Hematopoietic multipotent progenitor cell treated with erythropoietin and hydrocortisone succinate and interleukin-3 and kit ligand, for 4 days (in vitro differentiated cells): Measurements from ENCODE around the gene DIS3.
"Not testable (repeated sequence)": the region's sequence is repeated elsewhere in the genome, so short reads cannot be mapped to it uniquely, and the experiment has no call there.

Experiments used
- DNase-seq: peaks from one replicate; pipeline ENCODE4 v3.0.0-alpha.2; 2015

DIS3 gene

DNA sequence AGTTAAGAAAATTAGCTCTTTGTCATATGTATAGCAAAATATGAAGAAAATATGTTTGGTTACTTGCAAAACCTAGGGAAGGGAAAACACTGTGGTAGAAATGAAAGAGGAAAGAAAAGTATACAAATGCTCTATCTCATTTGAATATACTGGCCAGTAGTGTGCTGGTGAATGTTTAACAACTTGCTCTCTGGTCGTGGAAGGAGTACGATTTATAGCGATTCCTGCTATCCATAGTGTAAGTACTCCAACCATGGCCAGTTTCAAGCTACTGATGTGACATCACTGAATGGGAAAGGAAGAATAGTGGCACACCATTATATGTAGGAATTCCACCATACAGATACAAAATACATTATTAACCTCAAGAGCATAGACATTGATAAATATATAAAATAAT lies 44.7 kb downstream of the DIS3 start:
- DNase-seq = no peak

DNA sequence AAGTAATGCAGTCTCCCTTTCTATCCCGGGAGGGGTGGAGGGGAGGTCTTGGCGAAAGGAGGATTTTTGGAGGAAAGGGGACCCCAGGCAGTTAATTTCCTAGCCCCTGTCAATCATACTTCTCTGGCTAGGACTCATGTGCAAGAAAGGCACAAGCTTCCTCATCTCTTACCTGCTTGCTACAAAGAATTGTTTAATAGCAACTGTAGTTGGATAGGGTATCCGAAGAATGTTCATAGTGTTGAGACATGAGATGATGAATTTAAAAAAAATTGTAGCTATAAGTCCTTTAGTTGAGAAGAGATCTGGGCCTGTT lies 53.5 kb downstream of the DIS3 start:
- peak; percentile 16 for DNase-seq

DNA sequence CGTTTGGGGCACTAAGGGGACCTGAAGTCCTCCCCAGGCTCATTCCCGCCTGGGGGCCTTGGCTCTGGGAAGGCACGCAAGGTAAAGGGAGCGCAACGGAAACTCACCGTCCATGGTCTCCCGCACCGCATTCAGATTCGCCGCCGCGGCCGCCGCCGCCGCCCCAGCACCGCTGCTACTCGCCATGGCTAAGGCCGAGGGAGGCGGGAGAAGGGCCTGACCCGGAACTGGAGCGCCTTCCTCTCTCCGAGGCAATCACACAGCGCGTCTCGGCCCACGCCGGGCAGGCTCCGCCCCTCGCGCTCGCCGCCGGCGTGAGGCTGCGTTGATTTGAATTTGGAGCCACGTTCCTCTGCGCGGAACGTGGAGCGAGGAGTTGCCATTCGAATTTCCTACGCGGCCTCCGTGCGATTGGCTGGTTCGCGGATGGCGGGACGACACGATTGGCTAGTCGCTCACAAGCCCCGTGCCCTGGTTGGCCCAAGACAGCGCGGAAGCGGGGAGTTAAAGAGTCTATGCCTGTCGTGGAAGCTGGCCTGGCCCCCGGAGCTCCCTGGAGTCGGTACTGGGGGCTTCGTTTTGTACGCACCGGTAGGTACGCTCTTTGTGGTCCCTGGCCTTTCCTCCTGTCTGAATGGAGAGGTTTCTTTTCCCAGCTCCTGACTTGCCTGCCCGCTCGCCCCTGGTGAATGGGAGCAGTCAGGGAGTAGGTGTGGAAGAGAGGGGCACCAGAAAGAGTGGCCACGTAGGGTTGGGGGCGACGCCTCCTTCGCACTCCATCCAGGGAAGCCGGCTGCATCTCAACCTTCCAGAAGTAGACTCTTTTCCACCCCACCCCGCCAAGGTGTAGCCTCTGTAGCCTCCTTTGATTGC lies 54.0 kb downstream of the DIS3 start, which contains the start of the genes BORA and MZT1:
Gene BORA, plus strand, starts transcription at position 507 of the 873 bp plus-strand sequence. CDS start 1,018 bp downstream, outside the sequence.
Gene MZT1, minus strand, starts transcription at position 213 of the 873 bp plus-strand sequence. Its CDS starts 27 bp downstream, at position 186.
- peak; percentile 99 for DNase-seq

DNA sequence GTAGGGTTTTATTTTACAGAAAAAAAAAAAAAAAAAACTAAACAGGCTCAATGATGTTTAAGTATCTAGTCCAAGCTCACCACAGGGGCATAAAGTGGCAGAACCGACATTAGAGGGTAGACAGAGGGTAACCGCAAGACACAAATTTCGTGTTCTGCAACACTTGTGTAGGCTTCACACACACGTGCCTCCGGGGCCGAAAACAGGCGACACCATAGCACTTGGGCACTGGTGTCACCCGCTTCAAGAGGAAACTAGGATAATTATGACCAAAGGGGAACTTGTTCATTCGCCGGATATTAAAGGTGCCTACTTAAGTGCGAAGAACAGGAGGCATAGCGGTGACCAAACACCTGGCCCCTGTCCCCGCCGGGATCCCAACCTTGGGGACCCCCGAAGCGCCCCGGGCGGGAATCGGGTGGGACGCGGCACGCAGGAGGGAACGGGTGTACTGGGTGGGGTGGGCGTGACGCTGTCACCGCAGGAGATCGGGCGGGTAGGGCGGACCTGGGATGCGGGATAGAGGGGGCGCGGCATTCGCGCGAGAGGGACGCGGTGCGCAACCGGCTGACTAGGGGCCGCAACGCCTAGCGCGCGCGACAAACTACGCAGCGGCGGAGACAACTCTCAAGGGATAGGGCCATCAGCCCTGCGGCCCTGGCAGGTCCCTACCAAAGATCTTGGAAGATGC lies 54.8 kb downstream of the DIS3 start:
- DNase-seq = peak; percentile 78

DNA sequence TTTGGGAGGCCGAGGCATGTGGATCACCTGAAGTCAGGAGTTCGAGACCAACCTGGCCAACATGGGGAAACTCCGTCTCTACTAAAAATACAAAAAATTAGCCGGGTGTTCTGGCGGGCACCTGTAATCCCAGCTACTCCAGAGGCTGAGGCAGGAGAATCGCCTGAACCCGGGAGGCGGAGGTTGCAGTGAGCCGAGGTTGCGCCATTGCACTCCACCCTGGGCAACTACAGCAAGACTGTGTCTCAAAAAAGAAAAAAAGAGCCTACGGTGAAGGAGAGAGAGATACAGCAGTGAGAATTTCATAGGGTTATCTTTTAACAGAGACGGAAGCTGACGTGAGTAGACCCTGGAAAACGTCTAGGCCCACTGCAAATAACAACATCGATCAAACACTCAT lies 55.5 kb downstream of the DIS3 start:
- not testable (repeated sequence) for DNase-seq

DNA sequence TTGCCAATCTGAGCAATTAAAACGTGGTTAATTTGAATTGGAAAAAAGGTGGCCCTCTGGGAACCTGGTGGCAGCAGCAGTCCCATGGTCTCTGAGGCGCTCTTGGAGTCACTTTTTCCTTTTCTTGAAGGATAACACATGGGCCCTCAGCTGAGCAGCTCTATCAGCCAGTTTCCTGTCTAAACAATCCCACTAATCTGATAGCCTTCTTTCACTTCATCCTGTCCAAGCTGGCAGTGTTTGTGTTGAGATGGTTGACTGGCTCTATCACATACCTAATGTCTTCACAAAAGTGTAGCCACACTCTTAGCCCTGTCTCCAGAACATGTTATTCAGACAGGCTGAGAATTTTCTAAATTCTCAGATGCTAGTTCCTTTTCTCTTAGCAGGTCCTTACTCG lies 64.9 kb downstream of the DIS3 start:
- DNase-seq = no peak
